ENCODE results near the gene WAC.

DNA sequence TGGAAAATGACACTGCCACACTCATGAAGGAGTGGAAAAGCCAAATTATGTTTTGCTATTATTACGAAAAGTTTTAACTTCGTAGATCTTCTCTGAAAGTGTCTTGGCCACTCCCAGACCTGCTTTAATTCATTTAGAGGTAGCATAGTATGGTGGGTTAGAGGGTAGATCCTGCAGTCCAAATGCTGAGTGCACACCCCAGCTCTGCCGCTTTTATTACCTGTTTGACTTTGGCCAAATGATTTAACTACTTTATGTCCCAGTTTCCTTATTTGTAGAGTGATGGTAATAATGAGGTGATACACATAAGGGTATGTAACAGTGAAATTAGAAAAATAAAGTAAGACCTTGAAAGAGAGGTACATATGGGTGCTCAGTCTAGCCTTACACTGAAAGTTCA, 23.6 kb upstream of the WAC start:
- TF ChIP-seq, protein P1, sequence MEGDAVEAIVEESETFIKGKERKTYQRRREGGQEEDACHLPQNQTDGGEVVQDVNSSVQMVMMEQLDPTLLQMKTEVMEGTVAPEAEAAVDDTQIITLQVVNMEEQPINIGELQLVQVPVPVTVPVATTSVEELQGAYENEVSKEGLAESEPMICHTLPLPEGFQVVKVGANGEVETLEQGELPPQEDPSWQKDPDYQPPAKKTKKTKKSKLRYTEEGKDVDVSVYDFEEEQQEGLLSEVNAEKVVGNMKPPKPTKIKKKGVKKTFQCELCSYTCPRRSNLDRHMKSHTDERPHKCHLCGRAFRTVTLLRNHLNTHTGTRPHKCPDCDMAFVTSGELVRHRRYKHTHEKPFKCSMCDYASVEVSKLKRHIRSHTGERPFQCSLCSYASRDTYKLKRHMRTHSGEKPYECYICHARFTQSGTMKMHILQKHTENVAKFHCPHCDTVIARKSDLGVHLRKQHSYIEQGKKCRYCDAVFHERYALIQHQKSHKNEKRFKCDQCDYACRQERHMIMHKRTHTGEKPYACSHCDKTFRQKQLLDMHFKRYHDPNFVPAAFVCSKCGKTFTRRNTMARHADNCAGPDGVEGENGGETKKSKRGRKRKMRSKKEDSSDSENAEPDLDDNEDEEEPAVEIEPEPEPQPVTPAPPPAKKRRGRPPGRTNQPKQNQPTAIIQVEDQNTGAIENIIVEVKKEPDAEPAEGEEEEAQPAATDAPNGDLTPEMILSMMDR (IDR thresholded peaks at IDR 0.05; ENCODE audit: poor library complexity, severe bottlenecking): no peak
- TF ChIP-seq MXI1 (conservative IDR thresholded peaks at IDR 0.05; ENCODE audit: poor library complexity, severe bottlenecking) (no peak), POLR2AphosphoS5 (IDR thresholded peaks at IDR 0.05) (no peak), RAD21 (conservative IDR thresholded peaks at IDR 0.05) (no peak), EP300 (conservative IDR thresholded peaks at IDR 0.05; ENCODE audit: poor library complexity, severe bottlenecking) (no peak), SMC3 (conservative IDR thresholded peaks at IDR 0.05; ENCODE audit: poor library complexity) (no peak)
- TF ChIP-seq, protein P2, sequence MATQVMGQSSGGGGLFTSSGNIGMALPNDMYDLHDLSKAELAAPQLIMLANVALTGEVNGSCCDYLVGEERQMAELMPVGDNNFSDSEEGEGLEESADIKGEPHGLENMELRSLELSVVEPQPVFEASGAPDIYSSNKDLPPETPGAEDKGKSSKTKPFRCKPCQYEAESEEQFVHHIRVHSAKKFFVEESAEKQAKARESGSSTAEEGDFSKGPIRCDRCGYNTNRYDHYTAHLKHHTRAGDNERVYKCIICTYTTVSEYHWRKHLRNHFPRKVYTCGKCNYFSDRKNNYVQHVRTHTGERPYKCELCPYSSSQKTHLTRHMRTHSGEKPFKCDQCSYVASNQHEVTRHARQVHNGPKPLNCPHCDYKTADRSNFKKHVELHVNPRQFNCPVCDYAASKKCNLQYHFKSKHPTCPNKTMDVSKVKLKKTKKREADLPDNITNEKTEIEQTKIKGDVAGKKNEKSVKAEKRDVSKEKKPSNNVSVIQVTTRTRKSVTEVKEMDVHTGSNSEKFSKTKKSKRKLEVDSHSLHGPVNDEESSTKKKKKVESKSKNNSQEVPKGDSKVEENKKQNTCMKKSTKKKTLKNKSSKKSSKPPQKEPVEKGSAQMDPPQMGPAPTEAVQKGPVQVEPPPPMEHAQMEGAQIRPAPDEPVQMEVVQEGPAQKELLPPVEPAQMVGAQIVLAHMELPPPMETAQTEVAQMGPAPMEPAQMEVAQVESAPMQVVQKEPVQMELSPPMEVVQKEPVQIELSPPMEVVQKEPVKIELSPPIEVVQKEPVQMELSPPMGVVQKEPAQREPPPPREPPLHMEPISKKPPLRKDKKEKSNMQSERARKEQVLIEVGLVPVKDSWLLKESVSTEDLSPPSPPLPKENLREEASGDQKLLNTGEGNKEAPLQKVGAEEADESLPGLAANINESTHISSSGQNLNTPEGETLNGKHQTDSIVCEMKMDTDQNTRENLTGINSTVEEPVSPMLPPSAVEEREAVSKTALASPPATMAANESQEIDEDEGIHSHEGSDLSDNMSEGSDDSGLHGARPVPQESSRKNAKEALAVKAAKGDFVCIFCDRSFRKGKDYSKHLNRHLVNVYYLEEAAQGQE (IDR thresholded peaks at IDR 0.05; ENCODE audit: borderline replicate concordance): no peak
